Type B pancreatic cell (in vitro differentiated cells): ENCODE data around the gene PFN3. TPM values are rescaled to one million over a fixed set of nuclear protein-coding genes. Genes with fewer than 3 reads are reported as not detected.
A peak's percentile ranks its signal among the peaks of the same experiment; 100 is the strongest.

Source experiments
- DNase-seq: peaks from one replicate; pipeline ENCODE4 v3.0.0; 2021; ENCODE audit warnings: mixed read lengths; ENCODE audit not compliant: unreplicated experiment; ENCODE audit errors: extremely low spot score
- H3K27ac Mint-ChIP-seq: 2 replicates; pipeline ENCODE4 v1.8.0; 2021; ENCODE audit warnings: mild to moderate bottlenecking, mixed read lengths
- H3K27me3 Mint-ChIP-seq: 2 replicates; pipeline ENCODE4 v1.8.0; 2021; ENCODE audit warnings: mixed read lengths
- H3K36me3 Mint-ChIP-seq: 2 replicates; pipeline ENCODE4 v1.8.0; 2021; ENCODE audit warnings: mixed read lengths
- H3K4me1 Mint-ChIP-seq: one replicate; pipeline ENCODE4 v1.8.0; 2021; ENCODE audit warnings: mixed read lengths; ENCODE audit not compliant: unreplicated experiment
- H3K4me3 Mint-ChIP-seq: 2 replicates; pipeline ENCODE4 v1.8.0; 2021; ENCODE audit warnings: mild to moderate bottlenecking, mixed read lengths
- H3K9me3 Mint-ChIP-seq: 2 replicates; pipeline ENCODE4 v1.8.0; 2021; ENCODE audit warnings: mixed read lengths
- CTCF ChIP-seq: fragments of 200-600 bp; sonication (generic); conservative IDR thresholded peaks from 2 replicates; pipeline ENCODE4 v1.5.0; 2021; ENCODE audit warnings: antibody characterized with exemption, mild to moderate bottlenecking
- long read RNA-seq: library from polyadenylated mRNA; unstranded; transcript quantifications from one replicate; pipeline ENCODE4 v2.0.0, GENCODE V29; 2020
- total RNA-seq: library from RNA; stranded (reverse); gene quantifications from 2 replicates; pipeline ENCODE4 v1.2.1, GENCODE V29; 2021; ENCODE audit warnings: low replicate concordance

PFN3 gene, protein sequence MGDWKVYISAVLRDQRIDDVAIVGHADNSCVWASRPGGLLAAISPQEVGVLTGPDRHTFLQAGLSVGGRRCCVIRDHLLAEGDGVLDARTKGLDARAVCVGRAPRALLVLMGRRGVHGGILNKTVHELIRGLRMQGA
- not detected in 2 replicates for total RNA-seq
- long read RNA-seq = 0 reads

DNA sequence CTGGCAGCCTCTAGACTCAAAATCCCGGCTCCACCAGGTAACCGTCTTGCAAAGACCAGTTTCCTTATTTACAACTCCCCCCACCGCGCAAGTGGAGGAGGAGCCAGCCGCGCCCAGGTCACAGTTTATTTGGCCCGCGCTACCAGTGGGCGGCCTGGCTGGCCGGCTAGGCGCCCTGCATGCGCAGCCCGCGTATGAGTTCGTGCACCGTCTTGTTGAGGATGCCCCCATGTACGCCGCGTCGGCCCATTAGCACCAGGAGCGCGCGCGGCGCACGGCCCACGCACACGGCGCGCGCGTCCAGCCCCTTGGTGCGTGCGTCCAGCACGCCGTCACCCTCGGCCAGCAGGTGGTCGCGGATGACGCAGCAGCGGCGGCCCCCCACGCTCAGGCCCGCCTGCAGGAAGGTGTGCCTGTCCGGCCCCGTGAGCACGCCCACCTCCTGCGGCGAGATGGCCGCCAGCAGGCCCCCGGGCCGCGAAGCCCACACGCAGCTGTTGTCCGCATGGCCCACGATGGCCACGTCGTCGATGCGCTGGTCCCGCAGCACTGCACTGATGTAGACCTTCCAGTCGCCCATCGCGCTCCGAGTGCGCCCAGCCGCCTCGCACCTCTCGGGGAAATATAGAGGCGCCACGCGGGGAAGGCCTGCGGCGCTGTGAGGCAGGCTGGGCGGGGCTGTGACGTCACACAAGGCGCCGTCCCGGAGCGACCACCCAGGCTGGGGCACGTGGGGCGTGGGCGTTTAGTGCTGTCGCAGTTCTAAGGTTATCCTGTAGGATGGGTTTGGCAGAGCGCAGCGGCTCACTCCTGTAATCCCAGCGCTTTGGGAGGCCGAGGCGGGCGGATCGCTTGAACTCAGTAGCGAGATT is at the start of gene PFN3:
PFN3 (minus strand) TSS at position 665 of the 872 bp plus-strand sequence; CDS start at position 580, 85 bp downstream.
- H3K36me3 Mint-ChIP-seq = no peaks in the 10 kb centered on the region
- DNase-seq = no peak
- peaks cover 43% of the 10 kb centered on the region for H3K27me3 Mint-ChIP-seq
- no peak within 1 kb of the TSS for H3K27ac Mint-ChIP-seq
- H3K4me3 Mint-ChIP-seq = no peak within 1 kb of the TSS
- no peak for TF ChIP-seq CTCF
- peaks cover 8% of the 10 kb centered on the region for H3K4me1 Mint-ChIP-seq
- H3K9me3 Mint-ChIP-seq = no peaks in the 10 kb centered on the region

DNA sequence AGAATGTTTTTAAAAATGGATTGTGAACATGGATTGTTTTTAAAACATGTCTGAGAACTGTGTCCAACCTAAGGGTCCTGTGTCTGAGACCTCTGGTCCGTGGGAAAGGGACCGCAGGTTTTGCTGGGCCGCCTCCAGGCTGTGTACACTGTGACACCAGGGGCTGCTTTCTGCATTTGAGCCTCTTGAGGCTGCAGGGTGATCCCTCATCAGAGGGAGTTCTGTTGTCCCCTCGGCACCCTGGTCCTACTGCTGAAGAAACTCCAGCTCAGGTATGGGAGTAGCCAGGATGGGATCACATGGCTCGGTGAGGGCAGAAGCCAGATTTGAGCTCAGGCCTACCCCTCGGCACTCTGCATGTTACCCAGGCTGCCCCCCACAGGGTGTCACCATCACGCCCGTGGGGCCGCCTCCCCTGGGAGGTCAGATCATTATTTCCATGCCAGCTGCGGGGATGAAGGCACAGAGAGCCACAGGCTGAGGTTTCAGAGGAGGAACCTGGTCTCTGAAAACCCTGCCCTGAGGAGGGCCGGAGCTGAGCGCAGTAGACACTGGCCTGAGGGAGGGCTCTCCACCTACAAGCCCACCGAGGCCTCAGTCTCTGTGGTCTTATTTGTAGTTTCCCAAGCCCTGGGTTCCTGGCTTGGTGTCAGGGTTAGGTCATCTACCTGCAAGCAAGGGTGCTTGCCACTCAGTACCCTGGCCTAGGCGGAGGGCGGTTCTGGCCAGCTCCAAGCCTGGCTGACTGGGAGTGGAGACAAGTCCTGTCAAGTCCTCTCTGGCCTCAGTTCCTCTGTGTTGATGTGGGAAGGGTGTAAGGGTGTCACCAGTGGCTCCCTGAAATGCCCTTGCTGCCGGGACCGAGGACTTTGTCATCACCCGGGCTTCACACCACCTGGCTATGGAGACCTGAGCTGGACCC is 48.9 kb upstream of the PFN3 start:
- H3K36me3 Mint-ChIP-seq = no peaks in the 10 kb centered on the region
- peak overlapping the region; percentile 78 for H3K4me3 Mint-ChIP-seq
- H3K27ac Mint-ChIP-seq = no peak overlapping the region
- H3K9me3 Mint-ChIP-seq = no peaks in the 10 kb centered on the region
- TF ChIP-seq CTCF = no peak
- peaks cover 37% of the 10 kb centered on the region for H3K4me1 Mint-ChIP-seq
- H3K27me3 Mint-ChIP-seq = peaks cover 38% of the 10 kb centered on the region
- no peak for DNase-seq

DNA sequence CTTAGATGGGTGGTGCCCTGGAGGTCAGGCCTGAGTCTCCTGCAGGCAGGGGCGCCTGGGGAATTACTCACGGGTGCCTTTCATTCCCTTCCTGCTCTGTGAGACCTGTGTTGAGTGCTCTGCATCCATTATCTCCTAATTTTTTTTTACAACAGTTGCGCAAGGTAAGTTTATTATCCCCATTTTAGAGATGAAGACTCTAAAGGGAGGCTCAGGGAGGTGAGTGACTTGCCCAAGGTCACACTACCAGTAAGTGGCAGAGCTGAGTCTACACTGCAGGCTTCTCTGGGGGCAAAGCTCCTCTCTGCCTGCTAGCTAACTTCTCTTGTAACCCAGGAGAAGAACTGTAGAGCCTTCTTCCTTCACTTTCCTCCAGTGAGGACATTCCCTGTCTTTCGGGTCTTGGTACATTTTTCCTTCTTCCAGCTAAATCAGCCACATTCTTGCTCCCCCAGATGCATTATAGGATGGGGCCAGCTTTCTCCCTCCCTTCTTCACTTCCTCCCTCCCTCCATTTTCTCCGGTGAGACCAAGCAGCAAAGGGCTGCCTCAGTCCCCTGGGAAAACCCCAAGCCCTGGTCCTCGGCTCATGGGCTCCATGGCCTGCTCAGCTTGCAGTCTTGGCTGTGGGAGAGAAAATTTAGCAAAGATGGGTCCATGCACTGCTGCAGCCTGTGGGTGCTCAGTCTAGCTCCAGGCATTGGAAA is 47.9 kb upstream of the PFN3 start:
- no peak for TF ChIP-seq CTCF
- Mint-ChIP-seq H3K9me3 (no peaks in the 10 kb centered on the region), H3K27me3 (peaks cover 36% of the 10 kb centered on the region), H3K27ac (peak overlapping the region; percentile 64), H3K36me3 (no peaks in the 10 kb centered on the region), H3K4me3 (peak overlapping the region; percentile 78), H3K4me1 (peaks cover 33% of the 10 kb centered on the region)
- DNase-seq = no peak

DNA sequence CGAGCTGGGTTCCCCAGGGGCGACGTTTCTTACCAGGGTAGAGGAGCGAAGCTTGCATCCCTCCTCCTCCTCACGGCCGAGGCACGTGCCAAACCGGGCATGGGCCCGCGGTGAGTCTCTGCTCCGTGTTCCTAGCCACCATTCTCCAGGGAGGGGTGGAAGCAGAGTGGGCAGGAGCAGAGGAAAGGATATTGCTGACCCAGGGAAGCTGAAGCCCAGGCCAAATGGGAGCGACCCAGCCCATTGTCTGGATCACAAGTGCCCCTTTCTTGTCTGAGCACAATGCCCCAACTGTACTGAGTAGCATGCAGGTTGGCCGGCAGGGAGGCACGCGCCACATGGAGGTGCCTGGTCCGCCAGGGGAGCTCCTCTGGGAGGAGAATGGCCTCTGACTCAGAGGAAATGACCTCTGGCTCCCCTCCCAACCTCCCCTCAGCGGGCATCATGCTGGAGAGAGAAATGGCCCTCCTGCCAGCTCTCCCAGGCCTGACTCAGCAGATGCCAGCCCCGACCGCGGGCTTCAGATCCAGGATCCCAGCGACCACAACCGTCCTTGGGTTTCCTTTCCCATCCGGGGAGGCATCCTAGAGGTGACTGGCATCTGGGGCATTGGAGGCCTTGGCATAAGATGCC is 47.3 kb upstream of the PFN3 start:
- Mint-ChIP-seq H3K4me1 (peaks cover 28% of the 10 kb centered on the region), H3K36me3 (no peaks in the 10 kb centered on the region), H3K27ac (peak overlapping the region; percentile 64)

More for the DNA sequence above, 47.3 kb upstream of the PFN3 start:
- H3K27me3 Mint-ChIP-seq = peaks cover 30% of the 10 kb centered on the region
- peak overlapping the region; percentile 78 for H3K4me3 Mint-ChIP-seq
- no peak for TF ChIP-seq CTCF
- H3K9me3 Mint-ChIP-seq = no peaks in the 10 kb centered on the region
- no peak for DNase-seq
